VCaP (cell line): Measurements from ENCODE around the gene EEF1G.

Experiments
- H3K27ac ChIP-seq: fragments of 450-650 bp; 2 replicates; pipeline ENCODE4 v1.5.1; 2017
- TF ChIP-seq, protein P1 (sequence below): fragments of 450-650 bp; conservative IDR thresholded peaks from 2 replicates; pipeline ENCODE4 v1.5.1; 2017; ENCODE audit warnings: mild to moderate bottlenecking, moderate library complexity

EEF1G gene

GRCh38 chr11:62532096-62532495, 41.6 kb downstream of the EEF1G start:
- TF ChIP-seq, protein P1, sequence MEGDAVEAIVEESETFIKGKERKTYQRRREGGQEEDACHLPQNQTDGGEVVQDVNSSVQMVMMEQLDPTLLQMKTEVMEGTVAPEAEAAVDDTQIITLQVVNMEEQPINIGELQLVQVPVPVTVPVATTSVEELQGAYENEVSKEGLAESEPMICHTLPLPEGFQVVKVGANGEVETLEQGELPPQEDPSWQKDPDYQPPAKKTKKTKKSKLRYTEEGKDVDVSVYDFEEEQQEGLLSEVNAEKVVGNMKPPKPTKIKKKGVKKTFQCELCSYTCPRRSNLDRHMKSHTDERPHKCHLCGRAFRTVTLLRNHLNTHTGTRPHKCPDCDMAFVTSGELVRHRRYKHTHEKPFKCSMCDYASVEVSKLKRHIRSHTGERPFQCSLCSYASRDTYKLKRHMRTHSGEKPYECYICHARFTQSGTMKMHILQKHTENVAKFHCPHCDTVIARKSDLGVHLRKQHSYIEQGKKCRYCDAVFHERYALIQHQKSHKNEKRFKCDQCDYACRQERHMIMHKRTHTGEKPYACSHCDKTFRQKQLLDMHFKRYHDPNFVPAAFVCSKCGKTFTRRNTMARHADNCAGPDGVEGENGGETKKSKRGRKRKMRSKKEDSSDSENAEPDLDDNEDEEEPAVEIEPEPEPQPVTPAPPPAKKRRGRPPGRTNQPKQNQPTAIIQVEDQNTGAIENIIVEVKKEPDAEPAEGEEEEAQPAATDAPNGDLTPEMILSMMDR: no peak
- H3K27ac ChIP-seq: no peak overlapping the region

DNA sequence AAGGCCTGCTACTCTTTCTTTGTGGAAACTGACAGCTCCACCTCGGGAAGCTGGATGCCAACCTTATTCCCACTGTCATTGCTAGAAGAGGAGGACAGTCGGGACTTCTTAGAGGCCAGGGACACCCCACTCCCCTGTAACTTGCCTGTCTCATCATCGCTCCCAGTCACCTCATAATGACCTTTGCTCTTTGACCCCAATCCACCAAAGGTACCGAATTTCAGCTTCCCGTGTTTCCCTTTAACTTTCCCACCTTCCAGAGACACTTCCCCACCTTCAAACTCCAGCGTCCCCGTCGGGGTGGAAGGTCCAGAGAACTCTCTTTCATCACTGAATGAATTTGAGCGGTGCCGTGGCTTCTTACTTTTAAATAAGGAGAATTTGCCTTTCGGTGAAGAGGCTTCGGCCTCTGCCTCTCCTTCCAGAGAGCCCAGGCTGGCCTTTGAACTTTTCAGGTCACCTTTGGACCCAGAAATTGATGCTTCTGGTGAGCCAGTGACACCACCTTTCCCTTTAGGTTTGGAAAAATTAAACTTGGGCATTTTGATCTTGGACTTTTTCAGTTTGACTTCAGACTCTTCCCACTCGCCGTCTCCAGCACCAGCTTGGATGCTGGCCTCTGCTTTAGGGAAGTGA, 56.8 kb downstream of the EEF1G start:
- no peak overlapping the region for H3K27ac ChIP-seq
- TF ChIP-seq, protein P1: no peak

GRCh38 chr11:62514151-62514550, 59.5 kb downstream of the EEF1G start:
- TF ChIP-seq, protein P1: no peak
- no peak overlapping the region for H3K27ac ChIP-seq

GRCh38 chr11:62513626-62514025, 60.1 kb downstream of the EEF1G start:
- no peak overlapping the region for H3K27ac ChIP-seq
- TF ChIP-seq, protein P1: no peak

- no peak overlapping the region for H3K27ac ChIP-seq
Measured at GRCh38 chr11:62512961-62513360, 60.7 kb downstream of the EEF1G start.

More at GRCh38 chr11:62512961-62513360, 60.7 kb downstream of the EEF1G start:
- TF ChIP-seq, protein P1: no peak
